HG02759 (cell line): ENCODE data around the gene POLE.

Source experiments
- ATAC-seq: cut with Tn5 transposase; IDR thresholded peaks from one replicate; pipeline ENCODE4 v1.9.1; 2021; ENCODE audit warnings: mild to moderate bottlenecking, moderate library complexity; ENCODE audit not compliant: unreplicated experiment

Gene POLE

DNA sequence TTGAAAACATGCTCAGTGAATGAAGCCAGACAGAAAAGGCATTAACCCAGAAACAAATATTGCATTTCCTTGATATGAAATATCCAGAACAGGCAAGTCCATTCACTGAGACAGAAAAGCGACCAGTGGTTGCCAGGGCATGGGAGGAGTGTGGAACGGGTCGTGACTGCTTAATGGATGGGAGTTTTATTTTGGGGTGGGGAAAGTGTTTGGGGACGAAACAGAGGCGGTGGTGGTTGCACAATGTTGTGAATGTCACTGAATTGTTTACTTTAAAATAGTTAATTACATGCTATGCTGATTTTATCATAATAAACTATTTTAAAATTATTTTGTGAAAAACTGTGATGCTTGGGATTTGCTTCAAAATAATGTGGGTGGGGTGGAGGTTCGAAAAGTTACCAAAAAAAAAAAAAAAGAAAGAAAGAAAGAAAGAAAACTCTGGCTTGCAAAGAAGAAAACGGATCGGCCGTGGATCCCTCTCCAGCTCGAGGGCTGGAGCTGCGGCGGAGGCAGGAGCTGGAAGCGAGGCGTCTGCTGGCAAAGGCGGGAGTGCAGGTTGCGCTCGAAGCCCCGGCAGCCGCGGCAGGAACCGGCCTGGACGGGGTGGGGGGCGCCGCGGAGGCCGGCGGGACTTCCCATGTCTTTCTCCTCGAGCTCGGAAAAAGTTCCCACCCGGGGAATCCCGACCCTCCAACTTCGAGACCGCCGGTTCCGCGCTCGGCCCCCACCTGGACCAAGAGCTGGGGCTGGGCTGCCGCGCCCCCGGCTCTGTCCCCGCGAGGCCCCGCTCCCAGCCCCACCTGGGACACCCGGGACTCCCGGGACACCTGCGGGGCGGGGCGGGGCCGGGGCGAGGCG, 69.1 kb downstream of the POLE start:
- no peak for ATAC-seq

GRCh38 chr12:132617135-132617701, 69.9 kb downstream of the POLE start:
- no peak for ATAC-seq

GRCh38 chr12:132615579-132616038, 71.5 kb downstream of the POLE start:
- ATAC-seq: no peak

DNA sequence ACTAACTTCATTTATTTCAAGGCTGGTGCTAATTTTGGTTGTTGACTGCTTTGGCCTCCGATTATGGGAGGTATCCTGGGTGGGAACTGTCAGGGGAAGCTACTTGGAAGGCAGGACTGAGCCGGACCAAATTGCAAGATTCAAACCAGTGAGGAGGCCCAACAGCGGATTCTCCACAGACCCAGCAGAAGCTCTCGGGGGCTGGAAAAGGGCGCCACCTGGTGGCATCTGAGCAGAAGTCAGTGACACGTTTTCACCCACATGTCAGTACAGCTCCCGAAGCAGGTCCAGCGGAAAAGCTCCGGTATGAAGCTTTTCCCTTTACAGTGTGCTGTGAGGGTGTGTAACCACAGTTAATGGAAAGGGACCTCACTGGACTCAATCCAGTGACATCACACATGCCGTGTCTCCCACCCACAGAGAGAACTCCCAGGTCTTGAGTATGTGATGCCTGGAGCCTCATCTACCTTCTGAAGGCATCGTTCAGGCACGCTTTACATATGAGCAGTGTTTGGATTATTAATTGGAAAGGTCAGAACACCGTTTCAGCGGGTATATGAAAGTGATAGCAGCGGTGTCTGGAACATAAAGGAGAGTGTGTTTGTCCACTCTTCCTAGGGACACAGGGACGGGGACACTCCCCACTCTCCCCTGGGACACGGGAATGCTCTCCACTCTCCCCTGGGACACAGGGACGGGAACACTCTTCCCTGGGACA, 72.1 kb downstream of the POLE start:
- ATAC-seq: no peak

- ATAC-seq: no peak
Observed at GRCh38 chr12:132614029-132614428, 73.1 kb downstream of the POLE start.

- no peak for ATAC-seq
Observed at GRCh38 chr12:132611620-132612019, 75.5 kb downstream of the POLE start.

DNA sequence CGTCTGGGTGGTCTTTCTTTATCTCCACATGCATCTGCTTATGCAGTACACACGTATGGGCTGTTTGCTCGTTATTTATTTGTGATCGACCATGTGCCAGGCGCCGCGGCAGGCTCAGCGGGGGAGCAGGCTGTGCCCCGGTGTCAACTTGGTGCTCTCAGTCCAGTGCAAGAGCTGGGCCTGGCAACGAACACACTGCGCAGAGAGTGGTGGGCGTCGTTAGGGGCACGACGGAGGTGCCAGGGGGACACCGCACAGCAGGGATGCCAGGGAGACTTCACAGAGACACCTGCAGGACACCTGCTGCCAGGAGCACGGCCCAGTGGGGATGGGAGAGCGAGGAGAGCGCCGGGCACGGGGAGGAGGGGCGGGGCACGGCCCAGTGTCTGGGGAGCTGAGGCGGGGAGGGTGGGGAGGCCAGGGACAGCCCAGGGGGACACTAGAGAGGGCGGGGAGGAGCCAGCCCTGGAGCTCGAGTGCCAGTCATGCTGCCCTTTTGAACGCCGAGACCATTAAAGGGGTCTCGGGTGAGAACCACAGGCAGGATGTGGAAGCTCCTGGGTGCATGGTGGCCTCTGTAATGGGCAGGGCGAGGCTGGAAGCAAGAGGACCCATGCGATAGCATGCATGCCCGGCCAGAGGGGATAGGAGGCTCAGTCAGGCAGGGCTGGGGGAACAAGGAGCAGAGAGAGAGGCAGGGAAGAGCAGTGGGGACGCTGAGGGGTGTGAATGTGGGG, 76.1 kb downstream of the POLE start:
- ATAC-seq: no peak

DNA sequence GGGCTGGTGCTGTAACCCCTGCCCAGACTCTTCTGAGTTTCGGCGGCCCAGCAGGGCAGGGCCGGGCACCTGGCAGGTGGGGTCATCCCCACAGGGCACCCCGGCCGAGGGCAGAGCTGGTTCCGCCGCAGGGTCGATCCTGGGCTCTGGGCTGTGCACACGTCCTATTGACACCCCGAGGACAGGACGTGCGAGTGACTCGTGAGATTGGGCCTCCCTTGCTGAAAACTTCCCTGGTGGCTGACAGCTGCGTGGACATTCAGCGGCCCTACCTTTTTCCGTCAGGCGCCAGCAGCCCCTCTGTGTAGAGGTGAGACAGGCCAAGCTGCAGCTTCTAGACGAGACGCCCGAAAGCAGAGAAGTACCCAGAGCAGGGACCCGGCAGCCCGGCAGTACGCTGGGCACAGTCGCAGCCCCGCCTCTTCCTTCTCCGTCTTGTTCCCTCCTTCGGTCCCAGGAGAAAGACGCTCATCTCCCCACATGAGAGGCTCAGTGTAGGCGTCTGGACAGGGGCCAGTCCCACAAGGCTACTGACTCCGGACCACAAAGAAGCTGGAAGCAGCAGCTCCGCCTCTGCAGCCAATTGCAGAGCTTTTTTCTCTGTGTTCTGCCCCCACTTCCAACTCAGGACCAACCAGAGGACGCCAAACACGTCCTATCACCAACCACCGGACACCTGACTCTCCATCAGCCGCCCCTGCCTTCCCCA, 76.9 kb downstream of the POLE start, which contains the start of gene LRCOL1:
LRCOL1 (minus strand) TSS at position 532 of the 709 bp plus-strand sequence. CDS start 4,331 bp downstream, outside the sequence.
- no peak for ATAC-seq

GRCh38 chr12:132608231-132609171, 78.6 kb downstream of the POLE start:
- no peak for ATAC-seq

- ATAC-seq: no peak
Observed at GRCh38 chr12:132606927-132607326, 80.2 kb downstream of the POLE start.

DNA sequence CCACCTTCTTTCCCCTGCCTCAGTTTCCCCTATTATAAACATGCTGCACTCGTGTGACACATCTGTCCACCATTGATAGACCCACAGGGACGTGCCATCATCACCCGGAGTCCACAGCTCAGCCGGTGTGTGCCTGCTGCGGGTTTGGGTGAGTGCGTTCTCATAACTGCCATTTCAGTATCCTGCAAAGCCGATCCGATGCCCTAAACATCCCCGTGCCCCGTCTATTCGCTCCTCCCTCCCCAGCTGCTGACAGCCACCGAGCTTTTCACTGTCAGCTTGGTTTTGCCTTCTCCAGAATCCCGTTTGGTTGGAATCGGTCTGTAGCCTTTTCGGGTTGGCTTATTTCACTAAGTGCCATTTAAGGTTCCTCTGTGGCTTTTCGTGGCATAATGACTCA, 80.7 kb downstream of the POLE start:
- no peak for ATAC-seq

DNA sequence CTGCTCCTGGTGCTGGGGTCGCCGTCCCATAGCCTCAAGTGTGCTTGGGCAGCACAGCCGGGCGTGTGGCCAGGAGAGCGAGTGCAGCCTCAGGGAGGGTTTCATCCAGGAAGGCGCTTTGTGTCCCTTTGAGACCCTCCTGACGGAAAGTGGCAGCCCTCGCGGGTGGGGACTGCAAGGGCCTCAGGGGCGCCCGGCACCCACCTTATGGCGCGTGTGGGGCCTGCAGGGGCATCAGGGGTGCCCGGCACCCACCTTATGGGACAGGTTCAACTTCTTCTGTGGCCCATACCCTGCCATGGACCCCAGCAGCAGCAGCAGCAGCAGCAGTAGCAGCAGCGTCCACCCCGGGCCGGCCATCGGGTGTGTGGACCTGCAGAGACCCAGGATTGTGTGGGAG, 81.2 kb downstream of the POLE start:
- ATAC-seq: no peak

DNA sequence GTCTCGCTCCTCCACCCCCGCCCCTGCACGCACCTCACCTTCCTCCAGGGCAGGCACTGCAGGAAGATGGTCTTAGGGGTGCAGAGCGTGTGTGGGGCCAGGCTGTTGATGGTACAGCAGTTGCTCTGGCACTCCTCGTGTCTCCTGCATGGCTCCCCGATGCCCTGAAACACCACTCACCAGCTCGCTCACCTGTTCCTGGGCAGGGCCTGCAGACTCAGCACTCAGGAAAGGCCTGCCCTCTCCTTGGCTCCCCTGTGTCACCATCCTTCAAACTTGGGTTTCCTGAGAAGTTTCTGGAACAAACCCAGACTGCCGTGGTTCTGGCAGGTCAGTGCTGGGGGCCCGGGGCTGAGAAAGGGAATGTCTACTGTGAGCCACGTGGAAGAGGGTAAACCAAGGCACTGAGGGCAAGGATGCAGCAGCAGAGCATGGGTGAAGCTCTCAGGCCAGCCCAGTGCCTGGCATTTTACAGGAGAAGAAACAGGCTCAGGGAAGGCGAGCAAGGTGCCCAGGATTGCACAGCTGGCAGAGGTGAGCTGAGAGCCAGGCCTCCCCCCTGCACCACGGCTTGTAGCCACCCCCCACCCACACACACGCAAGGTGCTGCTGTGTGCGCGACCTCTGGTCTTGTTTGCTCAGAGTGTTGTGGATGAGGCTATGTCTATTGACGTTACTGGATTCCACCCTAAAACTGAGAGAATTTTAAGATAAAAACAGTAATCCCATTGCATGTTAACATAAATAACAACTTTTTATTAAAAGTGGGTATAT, 82.3 kb downstream of the POLE start:
- no peak for ATAC-seq

GRCh38 chr12:132604151-132604618, 83.0 kb downstream of the POLE start:
- no peak for ATAC-seq

DNA sequence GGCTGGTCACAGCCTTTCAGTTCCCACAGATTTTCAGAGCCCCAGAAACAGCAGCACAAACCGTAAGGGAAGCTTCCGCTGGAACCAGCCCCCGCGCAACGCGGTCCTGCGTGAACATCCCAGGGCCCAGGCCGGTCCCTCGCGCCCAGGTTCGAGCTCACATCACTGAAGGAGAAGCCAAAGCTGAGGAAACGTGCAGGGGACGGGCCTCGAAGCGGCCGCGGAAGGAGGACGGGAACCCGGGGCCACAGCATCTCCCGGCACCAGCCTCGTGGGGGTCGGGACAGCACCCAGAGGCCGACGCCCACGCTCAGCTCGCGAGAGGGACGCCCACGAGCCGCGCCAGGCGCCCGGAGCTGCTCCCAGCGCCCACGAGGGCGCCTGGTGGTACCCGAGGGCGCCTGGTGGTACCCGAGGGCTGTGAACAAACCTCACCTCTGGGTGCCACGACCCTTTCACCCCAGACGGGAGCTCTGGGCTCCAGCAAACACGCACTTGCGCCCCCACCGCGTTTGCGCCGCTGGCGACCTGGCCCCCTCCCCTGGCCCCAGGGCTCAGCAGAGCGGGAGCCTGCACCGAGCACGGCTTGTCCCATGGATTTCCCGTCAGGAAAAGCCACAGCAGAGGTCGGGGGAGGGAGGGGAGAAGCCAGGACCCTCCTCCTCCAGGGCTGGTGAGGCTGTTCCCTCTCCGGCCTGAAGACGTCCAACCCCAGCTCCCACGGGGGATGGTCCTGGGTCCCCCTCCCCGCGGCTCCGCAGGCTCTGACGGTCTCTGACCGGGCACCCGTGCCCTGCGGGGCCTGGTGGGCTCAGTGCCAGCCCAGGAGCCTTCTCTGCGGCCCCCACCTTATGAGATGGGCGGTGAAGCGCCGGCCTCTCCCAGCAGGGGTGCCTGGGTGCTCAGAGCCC, 83.6 kb downstream of the POLE start:
- no peak for ATAC-seq

DNA sequence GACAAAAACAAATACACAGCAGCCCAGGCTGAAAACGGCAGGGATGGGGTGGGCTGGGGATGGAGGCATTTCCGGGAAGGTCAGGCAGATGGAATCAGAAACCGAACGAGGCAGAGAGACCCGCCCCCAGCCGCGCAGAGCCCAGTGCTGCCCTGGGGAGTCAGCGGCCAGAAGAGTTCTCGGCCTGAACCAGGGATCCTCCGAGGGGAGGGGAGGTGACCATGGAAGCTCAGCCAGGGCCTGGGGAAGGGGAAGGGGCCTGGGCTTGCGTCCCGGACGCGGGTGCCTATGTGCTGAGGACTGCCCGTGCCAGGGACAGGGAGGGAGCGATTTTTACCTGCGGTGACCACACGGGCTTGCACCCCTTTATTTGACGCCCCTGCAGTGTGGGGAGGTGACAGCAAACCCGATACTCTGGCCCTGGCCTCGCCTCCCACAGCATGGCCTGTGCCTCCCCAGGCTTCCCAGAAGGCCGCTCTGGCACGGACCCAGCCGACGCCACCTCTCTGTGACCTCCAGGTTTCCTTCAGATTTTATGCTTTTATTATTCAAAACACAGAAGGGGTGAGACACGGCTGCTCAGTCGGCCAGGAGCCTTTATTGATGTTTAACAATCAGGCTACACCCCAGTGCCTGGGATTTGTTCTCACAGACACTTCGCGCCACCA, 84.4 kb downstream of the POLE start:
- ATAC-seq: no peak
